GM19351 (cell line): Measurements from ENCODE around the gene RBM25.

Source experiments
- ATAC-seq: cut with Tn5 transposase; IDR thresholded peaks from one replicate; pipeline ENCODE4 v1.9.1; 2021; ENCODE audit warnings: mild to moderate bottlenecking, moderate library complexity; ENCODE audit not compliant: unreplicated experiment

RBM25 gene

GRCh38 chr14:73102806-73103497 is 44.6 kb downstream of the RBM25 start:
- no peak for ATAC-seq

GRCh38 chr14:73105050-73105449 is 46.7 kb downstream of the RBM25 start:
- ATAC-seq: no peak

DNA sequence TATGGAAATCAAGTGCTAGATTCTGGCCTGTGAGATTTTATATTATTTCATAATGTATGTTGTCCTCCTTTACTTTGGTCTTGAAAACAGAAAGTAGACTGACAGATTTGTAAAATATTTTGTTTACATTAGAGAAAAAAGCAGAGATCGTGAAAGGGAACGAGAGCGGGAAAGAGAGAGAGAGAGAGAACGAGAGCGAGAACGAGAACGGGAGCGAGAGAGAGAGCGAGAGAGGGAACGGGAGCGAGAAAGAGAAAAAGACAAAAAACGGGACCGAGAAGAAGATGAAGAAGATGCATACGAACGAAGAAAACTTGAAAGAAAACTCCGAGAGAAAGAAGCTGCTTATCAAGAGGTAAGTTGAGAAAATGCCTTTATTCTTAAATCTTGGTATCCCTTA is 47.4 kb downstream of the RBM25 start:
- no peak for ATAC-seq

DNA sequence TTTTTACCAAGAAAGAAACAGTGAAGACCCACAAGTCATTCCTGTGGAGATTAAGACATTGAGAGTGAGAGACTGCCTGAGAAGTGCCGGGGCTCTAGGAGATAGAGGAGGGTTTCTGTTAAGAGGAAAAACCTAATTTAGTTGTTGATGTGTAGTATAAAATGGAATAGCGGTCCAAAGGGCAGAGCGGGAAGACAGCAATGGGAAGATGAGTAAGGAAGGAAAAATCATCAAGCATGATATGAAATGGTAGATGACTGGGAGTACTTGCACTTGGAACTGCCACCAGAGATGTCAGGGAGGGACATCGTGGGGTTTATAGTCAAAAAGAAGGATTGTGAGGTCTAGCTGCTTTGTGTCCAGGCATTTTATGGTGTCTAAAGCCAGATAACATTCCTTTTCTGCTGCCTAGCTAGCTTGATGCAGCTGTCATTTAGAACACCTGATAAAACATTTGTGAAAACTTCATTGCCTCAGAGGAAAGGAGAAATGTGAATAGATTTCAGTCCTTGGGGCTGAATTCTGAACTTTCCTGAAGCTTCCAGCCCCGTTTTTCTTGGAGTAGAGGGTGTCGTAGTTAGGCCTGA is 57.8 kb downstream of the RBM25 start:
- no peak for ATAC-seq

DNA sequence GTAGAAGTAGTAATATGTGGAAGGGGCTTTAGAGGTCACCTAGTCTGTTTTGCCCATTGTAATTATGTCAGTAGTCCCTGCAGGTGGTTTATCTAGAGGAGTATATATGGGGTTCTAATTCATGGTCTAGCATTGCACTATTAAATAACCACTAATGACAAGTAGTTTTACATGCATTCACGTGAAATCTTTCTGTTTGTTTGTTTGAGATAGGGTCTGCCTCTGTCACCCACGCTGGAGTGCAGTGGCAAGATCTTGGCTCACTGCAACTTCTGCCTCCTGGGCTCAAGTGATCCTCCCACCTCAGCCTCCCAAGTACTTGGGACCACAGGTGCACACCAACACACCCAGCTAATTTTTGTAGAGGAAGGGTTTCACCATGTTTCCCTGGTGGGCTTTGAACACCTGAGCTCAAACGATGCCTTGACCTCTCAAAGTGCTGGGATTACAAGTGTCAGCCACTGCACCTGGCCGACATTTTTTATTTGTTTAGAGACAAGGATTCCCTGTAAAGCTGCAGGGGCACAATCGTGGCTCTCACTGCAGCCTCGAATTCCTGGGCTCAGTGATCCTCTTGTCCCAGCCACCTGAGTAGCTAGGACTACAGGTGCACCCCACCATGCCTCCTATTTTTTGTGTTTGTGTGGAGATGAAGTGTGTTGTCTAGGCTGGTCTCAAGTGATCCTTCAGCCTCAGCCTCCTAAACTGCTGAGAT is 66.0 kb downstream of the RBM25 start:
- no peak for ATAC-seq

DNA sequence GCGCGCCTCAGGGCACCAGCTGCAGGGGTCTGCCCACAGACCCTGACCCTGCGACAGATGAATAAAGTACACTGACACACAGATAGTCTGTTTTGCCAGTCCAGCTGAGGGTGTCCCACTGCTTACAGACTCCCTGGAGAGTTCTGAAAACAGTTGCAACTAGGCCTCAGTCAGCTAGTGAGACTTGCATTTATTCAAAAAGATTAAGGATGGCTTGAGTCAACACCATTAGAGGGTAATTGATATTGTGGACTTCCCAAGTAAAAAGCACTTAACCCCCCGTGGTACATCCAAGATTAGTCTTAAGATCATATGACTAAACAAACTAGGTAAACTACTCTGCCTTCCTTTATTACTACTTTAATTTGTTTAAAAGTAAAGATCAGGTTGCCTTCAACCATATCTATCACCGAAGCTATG is 66.8 kb downstream of the RBM25 start:
- no peak for ATAC-seq

DNA sequence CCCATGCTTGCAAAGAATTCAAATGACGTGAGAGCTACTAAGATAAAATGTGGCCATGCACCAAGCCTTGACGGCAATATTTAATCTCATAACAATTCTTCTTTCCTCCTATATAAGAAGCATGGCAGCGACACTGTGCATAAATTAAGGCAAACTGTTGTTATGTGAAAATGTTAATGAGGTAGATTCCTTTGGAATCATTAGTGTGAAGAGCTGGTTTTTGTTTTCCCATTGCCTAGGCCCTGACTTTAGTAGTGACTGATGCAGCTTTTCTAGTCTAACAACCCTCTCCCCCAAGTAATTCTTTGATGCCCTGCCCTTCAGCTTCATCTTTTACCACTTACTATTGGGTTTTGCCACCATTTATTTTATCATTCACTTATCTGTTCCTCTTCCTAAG is 67.4 kb downstream of the RBM25 start:
- no peak for ATAC-seq

- no peak for ATAC-seq
Observed at GRCh38 chr14:73133795-73134194, 75.5 kb downstream of the RBM25 start.

DNA sequence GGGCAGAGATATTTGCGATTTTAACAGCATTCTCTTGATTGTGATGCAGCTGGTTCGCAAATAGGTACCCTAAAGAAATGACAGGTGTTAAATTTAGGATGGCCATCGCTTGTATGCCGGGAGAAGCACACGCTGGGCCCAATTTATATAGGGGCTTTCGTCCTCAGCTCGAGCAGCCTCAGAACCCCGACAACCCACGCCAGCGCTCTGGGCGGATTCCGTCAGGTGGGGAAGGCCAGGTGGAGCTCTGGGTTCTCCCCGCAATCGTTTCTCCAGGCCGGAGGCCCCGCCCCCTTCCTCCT is 77.7 kb downstream of the RBM25 start:
- ATAC-seq: no peak

- ATAC-seq: peak; percentile 92
Observed at GRCh38 chr14:73136387-73137225, 78.3 kb downstream of the RBM25 start, which contains the start of gene PSEN1. Gene PSEN1, plus strand, starts transcription at chr14:73136507. Its CDS starts 11,513 bp downstream, at chr14:73148020.

DNA sequence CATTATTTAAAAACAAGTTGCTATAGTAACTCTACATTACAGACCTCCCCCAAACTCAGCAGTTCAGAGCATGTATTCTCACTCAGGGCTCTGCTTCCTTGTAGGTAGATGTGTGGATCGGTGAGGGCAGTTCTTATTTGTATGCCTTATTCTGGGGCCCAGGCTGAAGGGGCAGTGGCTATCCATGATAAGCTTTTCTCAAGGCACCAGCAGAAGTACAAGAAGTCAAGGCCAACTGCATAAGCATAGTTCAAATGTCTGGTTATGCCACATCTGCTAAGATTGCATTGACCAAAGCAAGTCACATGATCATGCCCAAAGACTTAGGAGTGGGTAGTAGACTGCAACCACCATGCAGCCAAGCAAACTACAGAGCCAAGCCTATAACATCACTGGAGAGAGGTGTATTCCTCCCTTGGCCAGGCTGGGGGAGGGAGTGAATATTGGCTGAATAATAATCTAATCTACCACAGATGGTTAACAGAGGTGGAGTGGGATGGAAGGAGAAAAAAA is 82.5 kb downstream of the RBM25 start:
- no peak for ATAC-seq

DNA sequence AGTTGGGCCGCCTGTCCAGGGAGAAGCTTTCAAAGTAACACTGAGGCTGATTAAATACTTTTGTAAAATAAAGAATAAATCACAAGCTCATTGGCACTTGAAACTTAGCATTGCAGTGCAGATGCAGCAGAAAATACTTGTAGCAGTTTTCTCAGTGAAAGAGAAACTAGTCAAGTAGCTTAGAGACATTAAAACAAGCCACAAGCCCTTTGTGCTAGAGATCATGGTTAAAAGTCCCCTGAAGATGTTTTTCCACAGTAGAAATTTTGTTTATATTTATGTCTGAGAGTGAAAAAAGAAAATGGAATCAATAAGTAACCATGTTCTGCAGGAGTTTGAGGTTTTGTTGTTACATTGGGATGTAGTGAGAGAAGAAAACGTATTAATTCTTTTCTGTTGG is 83.9 kb downstream of the RBM25 start:
- no peak for ATAC-seq

DNA sequence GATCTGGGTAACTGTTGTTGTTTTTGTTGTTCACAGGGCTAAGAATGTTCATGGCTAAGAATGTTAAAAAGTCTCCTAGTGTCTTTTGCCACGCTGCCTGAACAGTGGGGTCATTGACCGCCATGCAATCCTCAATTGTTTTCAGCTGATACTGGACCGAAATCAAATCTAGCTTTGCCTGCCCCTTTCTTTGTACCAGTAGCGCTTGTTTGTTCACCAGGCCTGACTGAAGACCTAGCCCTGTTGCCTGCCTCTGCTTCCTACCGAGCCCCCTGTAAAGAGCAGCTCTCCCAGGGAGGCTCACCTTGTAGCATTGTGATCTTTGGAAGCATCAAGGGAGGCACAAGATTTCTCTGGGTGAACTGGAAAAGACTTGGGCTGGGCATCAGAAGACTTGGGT is 84.7 kb downstream of the RBM25 start:
- ATAC-seq: no peak

DNA sequence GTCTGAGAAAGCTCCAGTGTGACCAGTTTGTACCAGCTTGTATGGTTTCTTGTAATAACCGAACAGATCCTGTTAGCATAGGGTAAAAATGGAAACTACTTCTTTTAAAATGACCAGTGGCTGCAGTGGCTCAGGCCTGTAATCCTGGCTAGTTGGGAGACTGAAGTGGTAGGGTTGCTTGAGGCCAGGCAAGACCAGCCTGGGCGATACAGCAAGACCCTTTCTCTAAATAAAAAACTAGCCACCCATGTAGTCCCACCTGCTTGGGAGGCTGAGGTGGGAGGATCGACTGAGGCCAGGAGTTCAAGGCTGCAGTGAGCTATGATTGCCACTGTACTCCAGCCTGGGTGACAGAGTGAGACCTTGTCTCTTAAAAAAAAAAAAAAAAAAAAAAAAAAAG is 85.3 kb downstream of the RBM25 start:
- ATAC-seq: no peak

- no peak for ATAC-seq
Observed at GRCh38 chr14:73145371-73145770, 87.0 kb downstream of the RBM25 start.

- no peak for ATAC-seq
Observed at GRCh38 chr14:73146111-73146510, 87.8 kb downstream of the RBM25 start.

DNA sequence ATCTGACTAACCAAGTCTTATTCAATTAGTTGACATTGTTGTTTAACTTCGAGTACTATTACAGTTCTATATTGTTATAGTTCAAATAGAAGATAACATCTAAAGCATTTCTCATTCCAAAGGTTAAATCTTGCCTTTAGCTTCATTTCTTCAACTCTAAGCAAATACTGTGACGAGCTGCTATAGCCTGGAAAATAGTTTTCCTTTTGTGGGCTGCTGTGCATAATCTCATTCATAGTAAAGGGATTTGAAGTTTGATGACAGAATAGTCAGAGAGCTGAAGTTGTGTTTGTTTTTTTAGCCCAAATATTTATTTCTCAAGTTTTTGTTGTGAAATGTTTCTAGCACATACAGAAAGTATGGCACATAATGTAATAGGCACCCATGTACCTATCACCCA is 91.4 kb downstream of the RBM25 start:
- no peak for ATAC-seq

DNA sequence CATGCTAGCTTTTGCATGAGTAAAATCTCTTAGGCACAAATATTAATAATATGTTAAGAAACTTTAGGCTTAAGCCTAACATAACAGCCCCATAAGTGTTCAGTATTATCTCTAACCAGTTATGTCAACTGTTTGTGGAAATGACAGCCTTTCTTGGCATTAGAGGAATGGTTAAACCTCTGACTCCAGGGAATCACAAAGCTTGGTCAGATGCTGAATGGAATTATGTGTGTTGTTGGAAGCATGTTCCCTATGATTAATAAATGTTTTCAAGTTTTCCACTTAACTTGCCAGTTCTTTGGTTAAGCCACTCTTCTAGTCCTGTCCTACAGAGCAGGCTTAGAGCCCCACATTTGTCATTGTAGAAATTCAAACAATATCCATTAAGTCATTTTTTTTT is 94.9 kb downstream of the RBM25 start:
- ATAC-seq: no peak

DNA sequence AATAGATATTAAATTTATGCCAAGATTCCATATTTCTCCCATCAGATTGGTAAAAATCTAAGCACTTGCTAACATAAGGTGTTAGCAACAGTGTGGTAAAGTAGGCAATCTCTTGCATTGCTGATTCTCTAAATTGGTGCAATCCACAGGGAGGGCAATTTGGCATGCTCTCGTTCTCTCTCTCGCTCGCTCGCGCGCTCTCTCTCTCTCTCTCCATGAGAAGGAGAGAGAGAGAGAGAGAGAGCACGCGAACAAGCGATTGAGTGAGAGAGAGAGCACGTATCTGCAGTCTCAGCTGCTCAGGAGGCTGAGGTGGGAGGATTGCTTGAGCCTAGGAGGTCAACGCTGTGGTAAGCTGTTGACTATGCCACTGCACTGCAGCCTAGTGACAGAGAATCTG is 103.9 kb downstream of the RBM25 start:
- ATAC-seq: no peak

DNA sequence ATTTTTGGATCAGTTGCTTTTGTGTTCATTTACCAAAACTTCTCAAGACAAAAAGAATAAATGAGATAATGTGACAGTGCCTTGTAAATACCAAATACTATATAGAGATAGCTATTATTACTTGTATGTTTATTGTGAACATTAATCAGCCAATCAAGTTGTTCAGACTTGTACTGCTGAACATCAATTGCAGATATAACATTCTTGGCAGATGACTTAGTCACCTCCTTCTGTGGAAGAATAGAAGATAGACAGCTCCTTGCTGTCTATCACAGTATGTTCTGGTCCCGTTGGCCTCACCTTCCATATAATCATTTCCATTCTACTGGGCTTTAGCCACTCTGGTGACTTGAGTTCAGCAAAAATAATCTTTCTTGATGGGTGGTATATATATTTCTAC is 108.1 kb downstream of the RBM25 start:
- ATAC-seq: no peak

DNA sequence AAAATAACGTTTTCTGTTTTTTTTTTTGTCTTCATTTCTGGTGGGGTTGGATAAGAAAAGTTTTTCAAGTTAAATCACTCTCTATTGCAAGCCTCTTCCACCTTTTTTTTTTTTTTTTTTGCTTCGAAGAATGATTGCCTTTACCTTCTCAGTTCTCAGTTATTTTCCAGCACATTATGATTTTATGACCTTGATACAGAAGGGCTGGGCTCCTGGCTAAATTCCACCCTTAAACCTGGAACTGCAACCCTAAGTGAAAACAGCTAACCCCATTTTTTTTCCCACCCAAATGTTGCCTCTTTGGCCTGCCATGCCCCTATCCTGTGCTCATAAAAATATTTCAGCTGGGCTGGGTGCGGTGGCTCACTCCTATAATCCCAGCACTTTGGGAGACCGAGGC is 109.4 kb downstream of the RBM25 start:
- ATAC-seq: no peak
